DMS53 treated with DMSO at 0.1 percent for 48 hours (cell line): ENCODE measurements around the gene SLC25A27.

Experiments
- DNase-seq: peaks from one replicate; lab custom pipeline; 2025; ENCODE audit not compliant: unreplicated experiment; lab: John Stamatoyannopoulos, UW

The SLC25A27 gene

DNA sequence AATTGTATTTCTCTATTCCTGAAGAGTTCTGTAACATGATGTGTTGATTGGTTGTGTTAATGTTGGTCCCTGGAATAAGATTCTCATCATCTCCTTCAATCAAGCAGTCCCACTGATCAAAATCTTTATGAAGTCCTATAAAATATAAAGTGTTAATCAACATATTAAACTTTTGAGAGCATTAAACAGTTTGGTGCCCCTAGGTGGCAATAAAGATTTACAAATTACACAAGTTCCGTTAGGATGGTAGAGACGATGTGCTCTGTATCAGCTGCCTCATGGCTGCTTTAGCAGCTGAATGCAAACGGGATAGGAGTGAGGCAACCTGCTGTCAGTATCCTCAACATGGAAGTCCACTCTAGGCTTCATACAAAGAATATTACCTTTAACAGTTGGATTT lies 51.8 kb downstream of the SLC25A27 start:
- peak; percentile 51 for DNase-seq

DNA sequence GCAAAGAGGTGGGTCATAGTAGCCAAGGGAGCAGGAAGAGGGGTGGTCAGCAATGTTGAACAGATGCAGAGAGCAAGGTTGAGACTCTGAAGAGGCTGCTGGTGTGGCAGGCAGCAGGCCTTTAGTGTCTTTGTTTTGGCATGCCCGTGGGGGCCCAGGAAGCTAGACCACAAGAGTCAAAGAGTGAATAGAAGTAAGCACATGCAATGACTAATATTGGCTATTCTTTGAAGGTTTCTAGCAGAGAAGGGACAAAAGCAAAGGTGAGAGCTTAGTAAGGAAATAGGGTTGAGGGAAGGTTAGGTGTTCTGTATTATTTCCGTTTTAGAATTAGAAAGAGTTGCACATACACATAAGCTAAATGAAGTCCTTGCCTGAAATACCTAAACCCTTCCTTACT lies 53.7 kb downstream of the SLC25A27 start:
- no peak for DNase-seq

DNA sequence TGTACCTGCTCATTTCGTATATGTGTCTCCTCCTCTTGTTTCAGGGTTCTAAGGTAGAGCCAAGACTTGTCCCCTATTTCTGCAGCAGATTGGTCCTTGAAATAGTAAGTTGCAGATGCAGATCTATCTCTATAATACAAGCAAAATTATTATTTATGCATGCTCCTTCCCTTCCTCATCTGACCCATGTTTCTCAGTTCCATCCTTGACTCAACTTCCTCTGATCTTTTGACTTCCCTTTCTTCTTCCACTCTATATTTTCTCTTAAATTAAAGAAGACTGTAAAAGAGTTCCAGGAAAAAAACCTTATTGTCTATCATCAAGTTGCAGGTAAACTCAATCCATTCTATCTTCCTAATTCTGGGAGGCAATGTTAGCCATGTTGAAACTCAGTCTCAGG lies 58.7 kb downstream of the SLC25A27 start:
- no peak for DNase-seq

DNA sequence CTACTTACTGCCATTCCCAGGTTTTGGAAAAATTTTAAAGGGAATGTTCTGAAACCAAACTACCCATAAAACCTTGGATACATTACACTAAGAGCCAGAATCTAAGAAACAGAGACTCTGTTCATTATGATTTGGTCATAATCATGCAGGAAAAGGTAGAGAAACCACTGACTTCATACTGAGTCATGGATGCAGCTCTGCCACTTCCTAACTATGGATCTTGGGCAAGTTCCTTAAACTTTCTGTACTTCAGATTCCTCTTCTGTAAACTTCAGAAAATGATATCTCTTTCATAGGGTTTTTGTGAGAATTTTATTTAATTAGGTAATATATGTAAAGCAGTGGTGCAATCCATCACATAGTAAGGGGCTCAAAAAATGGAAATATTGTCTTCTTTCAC lies 62.4 kb downstream of the SLC25A27 start:
- DNase-seq, result no peak

DNA sequence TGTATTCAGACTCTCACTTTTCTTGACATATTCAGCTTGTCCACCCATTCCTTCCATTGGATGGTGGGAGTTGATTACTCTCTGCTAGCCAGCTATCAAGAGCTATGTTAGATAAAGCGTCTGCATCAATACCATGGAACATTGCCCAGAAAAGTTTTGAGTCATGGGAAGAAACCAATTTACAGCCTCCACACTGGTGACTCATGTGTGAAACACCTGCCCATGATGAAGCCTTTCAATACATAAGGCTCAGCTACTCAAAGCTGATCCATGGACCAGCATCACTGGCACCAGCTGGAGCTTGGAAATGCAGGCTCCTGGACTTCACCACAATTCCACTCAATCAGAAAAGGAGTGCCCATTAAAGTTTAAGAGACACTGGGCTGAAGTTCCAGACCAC lies 66.3 kb downstream of the SLC25A27 start:
- peak; percentile 71 for DNase-seq

DNA sequence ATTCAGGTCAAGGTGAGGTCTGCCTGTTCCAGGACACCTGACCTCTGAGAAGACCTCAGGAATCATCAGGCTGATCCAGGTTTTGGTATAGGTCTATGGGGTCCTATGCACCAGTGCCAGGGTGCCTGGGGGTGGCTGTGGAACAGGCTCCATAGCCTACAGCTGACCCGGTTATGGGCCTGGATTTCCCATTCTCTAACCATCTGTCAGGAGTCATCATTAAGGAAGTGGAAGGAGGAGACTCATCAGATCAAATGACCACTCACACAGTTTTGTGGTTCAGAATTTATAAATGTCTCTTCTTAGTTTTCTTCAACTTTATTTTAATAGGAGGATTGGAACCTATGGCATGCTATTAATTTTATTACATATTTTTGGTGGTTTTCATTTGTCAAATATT lies 67.6 kb downstream of the SLC25A27 start:
- DNase-seq, result no peak
